Measurements from ENCODE around the gene CFP. TPM values are rescaled to one million over a fixed set of nuclear protein-coding genes. Genes with fewer than 3 reads are reported as not detected.

Gene CFP
- total and polyA plus RNA-seq, 5 donors from 2014 or later = 6.2 to 18.7 (median 11.7) TPM

- Mint-ChIP-seq H3K27me3 (peaks cover 22% of the 10 kb centered on the region), H3K36me3 (no peaks in the 10 kb centered on the region), H3K4me3 (peak overlapping the region in 1 of 4 donors; percentile 68), H3K4me1 (peaks cover 0 to 31% (median 13%) of the 10 kb centered on the region in 4 donors), H3K27ac (no peak overlapping the region), H3K9me3 (peaks cover 0 to 1% (median 0%) of the 10 kb centered on the region in 7 donors)
- H3K4me3 ChIP-seq (ENCODE audit: low read depth, low read length) = no peak overlapping the region
- H3K36me3 ChIP-seq (ENCODE audit: control insufficient read depth, insufficient read depth, low read length) = no peaks in the 10 kb centered on the region
- no peaks in the 10 kb centered on the region for H3K9me3 ChIP-seq (ENCODE audit: control insufficient read depth in 2 of 2, low read length in 2 of 2)
- peaks cover 13% of the 10 kb centered on the region for H3K4me1 ChIP-seq (ENCODE audit: control insufficient read depth, insufficient read depth, low read length, poor library complexity, severe bottlenecking)
- H3K27ac ChIP-seq (ENCODE audit: insufficient read depth, low read length, poor library complexity, severe bottlenecking) = no peak overlapping the region
- H3K27me3 ChIP-seq (ENCODE audit: control insufficient read depth, insufficient read depth, low read length) = no peaks in the 10 kb centered on the region
- no peak for ATAC-seq (ENCODE audit: low read depth in 2 of 2)
- DNase-seq = no peak
These were observed 7.9 kb downstream of the CFP start for GRCh38 chrX:47621851-47622250.

GRCh38 chrX:47620303-47620685 lies 9.4 kb downstream of the CFP start:
- Mint-ChIP-seq H3K36me3 (no peaks in the 10 kb centered on the region), H3K4me1 (peaks cover 0 to 29% (median 13%) of the 10 kb centered on the region in 4 donors), H3K4me3 (peak overlapping the region in 2 of 4 donors; percentile 56 to 68), H3K27ac (no peak overlapping the region), H3K9me3 (peaks cover 0 to 1% (median 0%) of the 10 kb centered on the region in 7 donors), H3K27me3 (peaks cover 22% of the 10 kb centered on the region)
- no peaks in the 10 kb centered on the region for H3K9me3 ChIP-seq (ENCODE audit: control insufficient read depth in 2 of 2, low read length in 2 of 2)
- H3K4me3 ChIP-seq (ENCODE audit: low read depth, low read length) = no peak overlapping the region
- DNase-seq = no peak
- ATAC-seq (ENCODE audit: low read depth in 2 of 2) = no peak
- peaks cover 13% of the 10 kb centered on the region for H3K4me1 ChIP-seq (ENCODE audit: control insufficient read depth, insufficient read depth, low read length, poor library complexity, severe bottlenecking)
- H3K27ac ChIP-seq (ENCODE audit: insufficient read depth, low read length, poor library complexity, severe bottlenecking) = no peak overlapping the region
- H3K36me3 ChIP-seq (ENCODE audit: control insufficient read depth, insufficient read depth, low read length) = no peaks in the 10 kb centered on the region
- H3K27me3 ChIP-seq (ENCODE audit: control insufficient read depth, insufficient read depth, low read length) = no peaks in the 10 kb centered on the region

GRCh38 chrX:47619486-47620302 lies 10.0 kb downstream of the CFP start, which contains the start of gene SYN1:
Gene SYN1, minus strand, starts transcription at chrX:47619857. Its CDS starts 129 bp downstream, at chrX:47619728.
- no peaks in the 10 kb centered on the region for H3K9me3 ChIP-seq (ENCODE audit: control insufficient read depth in 2 of 2, low read length in 2 of 2)
- Mint-ChIP-seq H3K36me3 (no peaks in the 10 kb centered on the region), H3K27ac (no peak within 1 kb of the TSS), H3K27me3 (peaks cover 22% of the 10 kb centered on the region), H3K4me3 (peak within 1 kb of the TSS; percentile 63 to 74 (median 68)), H3K4me1 (peaks cover 0 to 29% (median 13%) of the 10 kb centered on the region in 4 donors), H3K9me3 (peaks cover 0 to 1% (median 0%) of the 10 kb centered on the region in 7 donors)
- peak; percentile 86 to 89 for ATAC-seq (ENCODE audit: low read depth in 2 of 2)
- no peaks in the 10 kb centered on the region for H3K36me3 ChIP-seq (ENCODE audit: control insufficient read depth, insufficient read depth, low read length)
- no peaks in the 10 kb centered on the region for H3K27me3 ChIP-seq (ENCODE audit: control insufficient read depth, insufficient read depth, low read length)
- no peak within 1 kb of the TSS for H3K27ac ChIP-seq (ENCODE audit: insufficient read depth, low read length, poor library complexity, severe bottlenecking)
- peak; percentile 68 to 81 (median 80) for DNase-seq
- no peak within 1 kb of the TSS for H3K4me3 ChIP-seq (ENCODE audit: low read depth, low read length)
- H3K4me1 ChIP-seq (ENCODE audit: control insufficient read depth, insufficient read depth, low read length, poor library complexity, severe bottlenecking) = peaks cover 13% of the 10 kb centered on the region

- no peaks in the 10 kb centered on the region for H3K9me3 ChIP-seq (ENCODE audit: control insufficient read depth in 2 of 2, low read length in 2 of 2)
- H3K4me1 Mint-ChIP-seq = peaks cover 0 to 26% (median 13%) of the 10 kb centered on the region in 4 donors
- peaks cover 0 to 1% (median 0%) of the 10 kb centered on the region in 7 donors for H3K9me3 Mint-ChIP-seq
- DNase-seq (no peak), ATAC-seq (ENCODE audit: low read depth in 2 of 2) (no peak)
- H3K36me3 ChIP-seq (ENCODE audit: control insufficient read depth, insufficient read depth, low read length) = no peaks in the 10 kb centered on the region
- H3K27ac Mint-ChIP-seq = no peak overlapping the region
- peaks cover 22% of the 10 kb centered on the region for H3K27me3 Mint-ChIP-seq
- H3K27ac ChIP-seq (ENCODE audit: insufficient read depth, low read length, poor library complexity, severe bottlenecking) = no peak overlapping the region
- H3K27me3 ChIP-seq (ENCODE audit: control insufficient read depth, insufficient read depth, low read length) = no peaks in the 10 kb centered on the region
- peaks cover 13% of the 10 kb centered on the region for H3K4me1 ChIP-seq (ENCODE audit: control insufficient read depth, insufficient read depth, low read length, poor library complexity, severe bottlenecking)
- no peak overlapping the region for H3K4me3 ChIP-seq (ENCODE audit: low read depth, low read length)
- H3K4me3 Mint-ChIP-seq = peak overlapping the region; percentile 63 to 74 (median 68)
- no peaks in the 10 kb centered on the region for H3K36me3 Mint-ChIP-seq
These were observed 10.7 kb downstream of the CFP start for GRCh38 chrX:47618923-47619485.

- Histone ChIP-seq H3K27ac (ENCODE audit: insufficient read depth, low read length, poor library complexity, severe bottlenecking) (no peak overlapping the region), H3K4me1 (ENCODE audit: control insufficient read depth, insufficient read depth, low read length, poor library complexity, severe bottlenecking) (peaks cover 5% of the 10 kb centered on the region), H3K36me3 (ENCODE audit: control insufficient read depth, insufficient read depth, low read length) (no peaks in the 10 kb centered on the region), H3K27me3 (ENCODE audit: control insufficient read depth, insufficient read depth, low read length) (no peaks in the 10 kb centered on the region), H3K4me3 (ENCODE audit: low read depth, low read length) (no peak overlapping the region), H3K9me3 (ENCODE audit: control insufficient read depth in 2 of 2, low read length in 2 of 2) (no peaks in the 10 kb centered on the region)
- no peak overlapping the region for H3K4me3 Mint-ChIP-seq
- peaks cover 0 to 5% (median 2%) of the 10 kb centered on the region in 4 donors for H3K4me1 Mint-ChIP-seq
- DNase-seq = no peak
- no peaks in the 10 kb centered on the region for H3K36me3 Mint-ChIP-seq
- ATAC-seq (ENCODE audit: low read depth in 2 of 2) = no peak
- H3K27me3 Mint-ChIP-seq = peaks cover 9% of the 10 kb centered on the region
- peaks cover 0 to 1% (median 0%) of the 10 kb centered on the region in 7 donors for H3K9me3 Mint-ChIP-seq
- no peak overlapping the region for H3K27ac Mint-ChIP-seq
These were observed 15.1 kb downstream of the CFP start for GRCh38 chrX:47614618-47615017.

- Histone ChIP-seq H3K9me3 (ENCODE audit: control insufficient read depth in 2 of 2, low read length in 2 of 2) (no peaks in the 10 kb centered on the region), H3K4me3 (ENCODE audit: low read depth, low read length) (no peak overlapping the region), H3K4me1 (ENCODE audit: control insufficient read depth, insufficient read depth, low read length, poor library complexity, severe bottlenecking) (no peaks in the 10 kb centered on the region), H3K27me3 (ENCODE audit: control insufficient read depth, insufficient read depth, low read length) (no peaks in the 10 kb centered on the region), H3K36me3 (ENCODE audit: control insufficient read depth, insufficient read depth, low read length) (no peaks in the 10 kb centered on the region), H3K27ac (ENCODE audit: insufficient read depth, low read length, poor library complexity, severe bottlenecking) (no peak overlapping the region)
- ATAC-seq (ENCODE audit: low read depth in 2 of 2) = no peak
- Mint-ChIP-seq H3K4me1 (peaks cover 0 to 3% (median 0%) of the 10 kb centered on the region in 4 donors), H3K27me3 (peaks cover 1% of the 10 kb centered on the region), H3K36me3 (no peaks in the 10 kb centered on the region), H3K27ac (no peak overlapping the region), H3K4me3 (no peak overlapping the region), H3K9me3 (peaks cover 0 to 2% (median 0%) of the 10 kb centered on the region in 7 donors)
- DNase-seq = no peak
These were observed 16.6 kb downstream of the CFP start for GRCh38 chrX:47613082-47613481.

- Mint-ChIP-seq H3K9me3 (peaks cover 0 to 2% (median 0%) of the 10 kb centered on the region in 7 donors), H3K4me1 (peaks cover 0 to 3% (median 0%) of the 10 kb centered on the region in 4 donors), H3K27ac (no peak overlapping the region), H3K36me3 (no peaks in the 10 kb centered on the region), H3K4me3 (peak overlapping the region in 1 of 4 donors; percentile 54), H3K27me3 (no peaks in the 10 kb centered on the region)
- DNase-seq (no peak), ATAC-seq (ENCODE audit: low read depth in 2 of 2) (no peak)
- H3K27ac ChIP-seq (ENCODE audit: insufficient read depth, low read length, poor library complexity, severe bottlenecking) = no peak overlapping the region
- H3K9me3 ChIP-seq (ENCODE audit: control insufficient read depth in 2 of 2, low read length in 2 of 2) = no peaks in the 10 kb centered on the region
- H3K36me3 ChIP-seq (ENCODE audit: control insufficient read depth, insufficient read depth, low read length) = no peaks in the 10 kb centered on the region
- H3K4me1 ChIP-seq (ENCODE audit: control insufficient read depth, insufficient read depth, low read length, poor library complexity, severe bottlenecking) = no peaks in the 10 kb centered on the region
- no peaks in the 10 kb centered on the region for H3K27me3 ChIP-seq (ENCODE audit: control insufficient read depth, insufficient read depth, low read length)
- H3K4me3 ChIP-seq (ENCODE audit: low read depth, low read length) = no peak overlapping the region
These were observed 17.3 kb downstream of the CFP start for GRCh38 chrX:47612418-47612817.
